NB4 (cell line): Measurements from ENCODE around the gene CALML6.
A peak's percentile ranks its signal among the peaks of the same experiment; 100 is the strongest.

Experiments used
- MYC ChIP-seq: IDR thresholded peaks from 2 replicates; pipeline ENCODE4 v1.6.1; 2011; ENCODE audit warnings: low read depth, low read length
- POLR2A ChIP-seq: IDR thresholded peaks from 2 replicates; pipeline ENCODE4 v1.6.1; 2011; ENCODE audit warnings: mild to moderate bottlenecking; ENCODE audit not compliant: insufficient read length; ENCODE audit errors: extremely low read depth
- TF ChIP-seq, protein P1 (sequence below): IDR thresholded peaks from one replicate; pipeline ENCODE4 v1.5.1; 2012; ENCODE audit warnings: low read depth, low read length
- TF ChIP-seq, protein P2 (sequence below): IDR thresholded peaks from 2 replicates; pipeline ENCODE4 v1.6.1; 2011; ENCODE audit warnings: low read depth, low read length

DNA sequence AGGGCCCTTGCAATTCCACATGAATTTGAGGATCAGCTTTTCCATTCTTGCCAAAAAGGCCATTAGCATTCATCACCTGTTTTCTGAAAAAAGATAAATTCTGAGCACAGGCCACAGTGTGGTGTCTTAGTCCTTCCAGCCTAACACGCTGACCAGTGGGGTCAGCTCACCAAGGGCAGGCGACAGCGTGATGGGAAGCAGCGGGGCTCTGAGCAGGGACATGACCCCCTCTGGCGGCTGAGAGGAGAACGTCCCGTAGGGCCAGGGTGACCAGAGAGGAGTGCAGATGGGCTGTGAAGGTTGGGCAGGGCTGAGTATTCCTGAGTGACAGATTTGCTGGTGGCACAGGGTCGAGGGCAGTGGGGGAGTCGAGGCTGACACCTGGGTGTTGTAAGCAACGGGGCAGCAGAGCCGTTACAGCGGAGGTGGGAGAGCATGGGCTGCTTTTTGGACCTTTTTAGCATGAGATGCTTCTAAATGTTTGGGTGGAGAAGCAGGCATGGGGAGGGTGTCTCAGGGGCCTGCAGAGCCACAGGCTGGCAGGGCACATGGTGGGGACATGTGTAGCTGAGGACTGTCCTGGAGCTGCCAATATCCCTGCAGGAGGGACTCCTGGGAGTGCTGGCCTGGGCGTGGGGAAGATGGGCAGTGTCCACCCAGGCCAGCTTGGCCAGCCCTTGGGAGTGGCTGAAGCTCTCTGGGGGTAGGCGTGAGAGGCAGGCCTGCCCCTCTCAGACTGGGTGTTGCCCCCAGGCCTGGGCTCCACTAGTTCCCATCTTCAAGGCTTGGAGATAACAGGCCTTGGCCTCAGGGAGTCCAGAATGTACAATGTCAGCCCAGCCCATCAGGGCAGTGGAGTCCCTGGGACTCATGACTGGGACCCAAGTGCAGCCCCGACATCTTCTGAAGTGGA lies 8.6 kb upstream of the CALML6 start:
- TF ChIP-seq POLR2A (no peak), MYC (peak; percentile 72)
- TF ChIP-seq, protein P1, sequence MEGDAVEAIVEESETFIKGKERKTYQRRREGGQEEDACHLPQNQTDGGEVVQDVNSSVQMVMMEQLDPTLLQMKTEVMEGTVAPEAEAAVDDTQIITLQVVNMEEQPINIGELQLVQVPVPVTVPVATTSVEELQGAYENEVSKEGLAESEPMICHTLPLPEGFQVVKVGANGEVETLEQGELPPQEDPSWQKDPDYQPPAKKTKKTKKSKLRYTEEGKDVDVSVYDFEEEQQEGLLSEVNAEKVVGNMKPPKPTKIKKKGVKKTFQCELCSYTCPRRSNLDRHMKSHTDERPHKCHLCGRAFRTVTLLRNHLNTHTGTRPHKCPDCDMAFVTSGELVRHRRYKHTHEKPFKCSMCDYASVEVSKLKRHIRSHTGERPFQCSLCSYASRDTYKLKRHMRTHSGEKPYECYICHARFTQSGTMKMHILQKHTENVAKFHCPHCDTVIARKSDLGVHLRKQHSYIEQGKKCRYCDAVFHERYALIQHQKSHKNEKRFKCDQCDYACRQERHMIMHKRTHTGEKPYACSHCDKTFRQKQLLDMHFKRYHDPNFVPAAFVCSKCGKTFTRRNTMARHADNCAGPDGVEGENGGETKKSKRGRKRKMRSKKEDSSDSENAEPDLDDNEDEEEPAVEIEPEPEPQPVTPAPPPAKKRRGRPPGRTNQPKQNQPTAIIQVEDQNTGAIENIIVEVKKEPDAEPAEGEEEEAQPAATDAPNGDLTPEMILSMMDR = peak; percentile 89
- TF ChIP-seq, protein P2, sequence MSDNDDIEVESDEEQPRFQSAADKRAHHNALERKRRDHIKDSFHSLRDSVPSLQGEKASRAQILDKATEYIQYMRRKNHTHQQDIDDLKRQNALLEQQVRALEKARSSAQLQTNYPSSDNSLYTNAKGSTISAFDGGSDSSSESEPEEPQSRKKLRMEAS = peak; percentile 73
